OCI-LY1 (cell line): ENCODE measurements around the gene TIMM23B.
"Not testable (repeated sequence)": the region's sequence is repeated elsewhere in the genome, so short reads cannot be mapped to it uniquely, and the experiment has no call there.

ENCODE experiments used
- H2AFZ ChIP-seq: fragments of 200-600 bp; sonication (generic), shearing (Covaris generic); 2 replicates; pipeline ENCODE4 v1.6.0; 2014; ENCODE audit warnings: antibody characterized with exemption, mild to moderate bottlenecking, low read length
- H3F3A ChIP-seq: fragments of 200-600 bp; sonication (generic), shearing (Covaris generic); 2 replicates; pipeline ENCODE4 v1.6.0; 2014; ENCODE audit warnings: mild to moderate bottlenecking, antibody characterized with exemption, low read length, moderate library complexity; ENCODE audit not compliant: insufficient read depth
- H3K27ac ChIP-seq: fragments of 200-600 bp; sonication (generic); 2 replicates; pipeline ENCODE4 v1.5.1; 2014; ENCODE audit warnings: low read length, mixed run types, mild to moderate bottlenecking, low read depth; ENCODE audit not compliant: poor library complexity, severe bottlenecking
- H3K27me3 ChIP-seq: fragments of 200-600 bp; sonication (generic); 2 replicates; pipeline ENCODE4 v1.6.0; 2014; ENCODE audit warnings: antibody characterized with exemption, mild to moderate bottlenecking, low read length, moderate library complexity; ENCODE audit not compliant: insufficient read depth
- H3K36me3 ChIP-seq: fragments of 200-600 bp; sonication (generic); 2 replicates; pipeline ENCODE4 v1.6.1; 2014; ENCODE audit warnings: mild to moderate bottlenecking, antibody characterized with exemption, low read length, moderate library complexity, mixed read lengths; ENCODE audit not compliant: insufficient read depth
- H3K4me1 ChIP-seq: fragments of 200-600 bp; sonication (generic); 2 replicates; pipeline ENCODE4 v1.5.1; 2014; ENCODE audit warnings: mild to moderate bottlenecking, low read length, moderate library complexity; ENCODE audit not compliant: insufficient read depth, severe bottlenecking
- H3K4me2 ChIP-seq: fragments of 200-600 bp; sonication (generic), shearing (Covaris generic); 2 replicates; pipeline ENCODE4 v1.6.1; 2014; ENCODE audit warnings: low read length
- H3K4me3 ChIP-seq: fragments of 200-600 bp; sonication (generic); 2 replicates; pipeline ENCODE4 v1.5.1; 2014; ENCODE audit warnings: low read length, low read depth, mild to moderate bottlenecking, mixed read lengths; ENCODE audit not compliant: poor library complexity, severe bottlenecking
- H3K79me2 ChIP-seq: fragments of 200-600 bp; shearing (Covaris generic); 2 replicates; pipeline ENCODE4 v1.6.1; 2016; ENCODE audit warnings: mixed run types, low read length, mixed read lengths; ENCODE audit not compliant: insufficient read depth
- H3K9ac ChIP-seq: fragments of 200-600 bp; sonication (generic), shearing (Covaris generic); 2 replicates; pipeline ENCODE4 v1.6.1; 2014; ENCODE audit warnings: mild to moderate bottlenecking, low read length, mixed read lengths
- H3K9me2 ChIP-seq: fragments of 200-600 bp; sonication (generic), shearing (Covaris generic); 2 replicates; pipeline ENCODE4 v1.6.1; 2014; ENCODE audit warnings: low read depth, mild to moderate bottlenecking, low read length, mixed read lengths
- H3K9me3 ChIP-seq: fragments of 200-600 bp; shearing (Covaris generic); 2 replicates; pipeline ENCODE4 v1.6.1; 2014; ENCODE audit warnings: low read length, mixed read lengths
- H4K20me1 ChIP-seq: fragments of 200-600 bp; sonication (generic), shearing (Covaris generic); 2 replicates; pipeline ENCODE4 v1.6.0; 2016; ENCODE audit warnings: mild to moderate bottlenecking, low read length; ENCODE audit not compliant: insufficient read depth

TIMM23B gene

DNA sequence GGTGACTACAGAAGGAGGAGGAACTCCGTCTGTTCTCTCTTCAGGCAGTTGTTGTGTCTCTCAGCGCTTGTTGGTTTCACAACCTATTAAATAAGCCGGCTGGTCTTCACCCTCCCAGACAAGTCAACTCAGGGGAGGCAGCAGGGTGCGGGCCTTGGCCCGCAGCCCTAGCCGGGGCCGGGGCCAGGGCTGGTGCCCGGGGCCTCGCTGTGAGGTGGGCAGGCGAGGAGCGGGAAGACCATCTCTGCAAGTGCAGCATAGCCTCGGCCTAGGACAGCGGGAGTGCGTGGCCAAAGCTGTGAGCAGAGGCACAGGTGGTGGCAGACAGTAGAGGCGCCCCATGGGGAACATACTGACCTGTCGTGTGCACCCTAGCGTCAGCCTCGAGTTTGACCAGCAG, 46.5 kb downstream of the TIMM23B start, which contains the start of gene AGAP6:
TSS of gene AGAP6 (plus strand) at position 31 of the 400 bp plus-strand sequence. CDS start at position 341, 310 bp downstream.
- not testable (repeated sequence) for H3K4me2 ChIP-seq, H3K27me3 ChIP-seq, H3K79me2 ChIP-seq

DNA sequence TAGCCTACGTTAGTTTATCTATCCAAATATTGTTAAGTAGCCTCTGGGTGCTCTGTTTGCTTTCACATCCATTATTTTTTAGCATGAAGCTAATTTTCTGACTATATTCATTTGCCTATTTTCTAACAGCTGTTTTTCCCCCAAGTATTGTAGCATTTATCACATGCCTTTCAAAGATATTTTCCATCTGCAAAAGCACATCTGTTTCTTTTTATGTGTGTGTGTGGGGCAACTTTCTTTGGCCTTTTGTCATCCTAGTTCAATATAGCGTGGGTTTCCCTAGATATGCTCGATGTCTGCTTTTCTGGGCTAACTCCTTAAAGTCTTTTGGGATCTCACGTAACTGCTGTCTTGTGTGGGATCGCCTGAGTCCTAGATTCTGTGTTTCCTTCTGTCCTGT, 53.5 kb downstream of the TIMM23B start:
- not testable (repeated sequence) for H3K79me2 ChIP-seq, H4K20me1 ChIP-seq, H3K36me3 ChIP-seq, H3K4me2 ChIP-seq, H3K4me1 ChIP-seq, H3K9ac ChIP-seq, H3K27ac ChIP-seq, H3K9me2 ChIP-seq, H3K9me3 ChIP-seq, H2AFZ ChIP-seq, H3K27me3 ChIP-seq, H3K4me3 ChIP-seq, H3F3A ChIP-seq

More for the DNA sequence above, 46.5 kb downstream of the TIMM23B start, which contains the start of gene AGAP6:
- H2AFZ ChIP-seq, H3K4me3 ChIP-seq, H3K4me1 ChIP-seq, H3K27ac ChIP-seq, H3K9ac ChIP-seq, H3K36me3 ChIP-seq, H3K9me2 ChIP-seq, H4K20me1 ChIP-seq, H3K9me3 ChIP-seq, H3F3A ChIP-seq: not testable (repeated sequence)

DNA sequence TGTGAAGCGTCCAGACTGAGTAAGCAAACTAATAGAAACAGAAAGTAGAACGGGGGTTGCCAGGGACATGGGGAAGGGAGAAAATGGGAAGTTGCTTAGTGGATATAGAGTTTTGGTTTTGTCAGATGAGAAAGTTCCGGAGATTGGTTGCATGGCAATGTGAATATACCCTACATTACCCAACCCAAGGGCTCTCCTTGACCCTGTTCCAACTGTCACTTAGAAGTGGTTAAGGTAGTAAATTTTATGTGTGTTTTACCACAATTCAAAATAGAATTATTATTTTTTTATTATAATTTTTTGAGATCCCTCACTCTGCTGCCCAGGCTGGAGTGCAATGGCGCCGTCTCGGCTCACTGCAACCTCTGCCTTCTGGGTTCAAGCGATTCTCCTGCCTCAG, 72.2 kb downstream of the TIMM23B start:
- H3K4me2 ChIP-seq, H3K36me3 ChIP-seq, H3K9ac ChIP-seq, H3K4me1 ChIP-seq, H3F3A ChIP-seq, H3K9me2 ChIP-seq, H3K27ac ChIP-seq, H3K79me2 ChIP-seq, H3K4me3 ChIP-seq, H4K20me1 ChIP-seq, H2AFZ ChIP-seq, H3K9me3 ChIP-seq, H3K27me3 ChIP-seq: not testable (repeated sequence)

DNA sequence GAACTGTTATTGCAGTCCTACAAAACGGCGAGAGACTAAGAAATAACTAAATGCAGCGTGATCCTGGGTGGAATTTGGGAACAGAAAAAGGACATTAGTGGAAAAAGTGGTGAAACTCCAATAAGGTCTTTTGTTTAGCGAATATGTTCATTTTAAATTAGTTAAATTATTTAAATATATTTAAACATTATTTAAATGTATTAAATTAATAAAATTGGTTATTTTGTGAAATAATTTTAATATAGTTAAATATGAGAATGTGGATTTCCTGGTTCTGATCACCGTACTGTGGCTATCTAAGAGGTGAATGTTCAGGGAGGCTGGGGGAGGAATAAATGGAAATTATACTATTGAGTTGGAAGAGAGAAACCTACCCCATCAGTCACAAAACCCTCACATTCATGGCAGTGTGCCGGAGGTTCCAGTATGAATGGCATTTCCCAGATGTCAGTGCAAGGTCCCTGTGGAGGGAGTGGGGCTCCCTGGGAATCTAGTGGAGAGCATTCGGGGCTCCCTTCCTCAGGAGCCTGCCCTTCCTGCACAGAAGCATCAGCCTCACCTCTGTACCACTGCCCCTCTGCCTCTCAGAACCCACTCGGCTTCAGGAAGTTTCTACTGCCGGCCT, 73.9 kb downstream of the TIMM23B start:
- H3F3A ChIP-seq, H3K4me3 ChIP-seq, H3K27me3 ChIP-seq, H3K9me3 ChIP-seq, H3K4me2 ChIP-seq, H4K20me1 ChIP-seq, H2AFZ ChIP-seq, H3K36me3 ChIP-seq, H3K79me2 ChIP-seq, H3K4me1 ChIP-seq, H3K9me2 ChIP-seq, H3K9ac ChIP-seq, H3K27ac ChIP-seq: not testable (repeated sequence)

DNA sequence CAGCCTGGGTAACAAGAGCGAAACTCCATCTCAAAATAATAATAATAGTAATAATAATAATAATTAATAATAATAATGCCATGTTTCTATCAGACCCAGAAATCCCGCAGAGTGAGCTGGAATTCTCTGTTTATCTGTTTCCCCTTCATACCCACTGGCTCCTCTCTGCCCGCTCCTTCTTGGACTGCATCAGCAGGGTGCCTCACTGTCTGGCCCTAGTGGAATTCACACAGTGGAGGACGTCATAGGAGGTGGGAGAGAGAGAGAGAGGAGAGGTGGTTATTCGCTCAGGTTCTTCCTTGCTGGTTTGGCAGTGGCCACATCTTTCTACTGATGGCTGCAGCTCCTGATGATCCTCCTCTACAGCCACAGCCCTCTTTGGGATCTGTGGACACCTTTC, 75.1 kb downstream of the TIMM23B start:
- H2AFZ ChIP-seq, H3K4me3 ChIP-seq, H3K4me1 ChIP-seq, H4K20me1 ChIP-seq, H3F3A ChIP-seq, H3K27ac ChIP-seq, H3K9me2 ChIP-seq, H3K4me2 ChIP-seq, H3K36me3 ChIP-seq, H3K9me3 ChIP-seq, H3K79me2 ChIP-seq, H3K9ac ChIP-seq, H3K27me3 ChIP-seq: not testable (repeated sequence)

DNA sequence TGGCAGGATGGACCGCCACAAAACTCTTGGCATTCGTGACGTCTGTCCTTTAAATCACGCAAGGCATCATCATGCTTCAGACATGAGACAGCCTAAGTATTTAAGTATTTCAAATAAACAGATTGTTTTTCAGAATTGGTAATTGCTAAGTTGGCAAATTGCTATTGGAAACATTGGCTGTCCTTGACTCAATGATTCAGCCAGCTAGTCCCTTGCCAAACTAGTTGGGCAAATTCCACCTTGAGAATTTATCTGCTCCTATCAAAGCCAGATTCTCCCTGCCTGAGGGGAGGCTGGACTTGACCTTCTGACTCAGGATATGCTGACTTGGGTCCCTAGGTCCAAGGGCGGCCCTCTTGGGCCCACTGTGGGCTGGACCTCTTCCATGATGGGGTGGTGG, 75.8 kb downstream of the TIMM23B start:
- not testable (repeated sequence) for H3F3A ChIP-seq, H3K27me3 ChIP-seq, H3K9ac ChIP-seq, H3K4me2 ChIP-seq, H3K27ac ChIP-seq, H3K9me2 ChIP-seq, H2AFZ ChIP-seq, H3K79me2 ChIP-seq, H3K9me3 ChIP-seq, H3K4me3 ChIP-seq, H3K4me1 ChIP-seq, H4K20me1 ChIP-seq, H3K36me3 ChIP-seq

DNA sequence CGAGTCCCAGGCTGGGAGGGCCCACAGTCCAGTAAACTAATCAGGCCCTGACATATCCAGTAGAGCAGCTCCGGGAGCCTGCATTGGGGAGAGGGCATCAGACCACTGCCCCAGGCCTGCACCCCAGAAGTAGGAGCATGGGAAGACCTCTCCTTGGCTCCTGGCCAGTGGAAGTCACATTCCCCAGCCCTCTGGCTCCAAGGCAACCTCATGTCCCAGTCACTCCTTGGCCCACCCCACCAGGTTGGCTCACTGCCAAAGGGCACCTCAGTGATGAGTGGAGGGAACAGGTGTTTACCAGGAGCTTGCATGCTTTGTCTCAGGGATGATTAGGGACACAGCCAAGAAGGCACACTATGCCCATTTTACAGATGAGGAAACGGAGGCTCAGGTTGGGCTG, 77.4 kb downstream of the TIMM23B start:
- H2AFZ ChIP-seq, H3K27me3 ChIP-seq, H3K36me3 ChIP-seq: not testable (repeated sequence)

DNA sequence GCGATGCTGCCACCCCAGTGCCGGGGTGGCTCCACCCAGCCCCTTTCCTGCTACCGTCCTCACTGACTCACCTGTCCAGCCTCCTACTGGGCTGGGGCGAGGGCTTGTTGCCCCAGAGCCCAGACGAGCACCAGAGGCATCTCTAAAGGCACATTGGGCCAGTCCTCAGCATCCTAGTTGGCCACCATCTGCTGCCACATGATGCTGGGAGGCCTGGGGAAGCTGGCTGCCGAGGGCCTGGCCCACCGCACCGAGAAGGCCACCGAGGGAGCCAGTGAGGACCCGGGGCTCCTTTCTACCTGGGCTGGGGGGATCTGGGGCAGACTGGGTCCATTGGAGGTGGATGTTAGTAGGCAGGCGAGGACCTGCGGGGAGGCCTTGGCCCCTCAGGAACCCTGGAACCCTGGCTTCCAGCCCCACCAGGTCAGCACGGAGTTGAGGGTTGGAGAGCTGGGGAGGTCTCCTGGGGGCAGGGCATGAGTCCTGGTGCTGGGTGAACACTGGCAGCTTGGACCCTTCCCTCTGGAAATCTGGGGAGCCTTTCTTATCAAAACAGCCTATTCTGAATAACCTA, 78.7 kb downstream of the TIMM23B start:
- not testable (repeated sequence) for H4K20me1 ChIP-seq, H3K9ac ChIP-seq, H3K27me3 ChIP-seq, H3F3A ChIP-seq, H3K79me2 ChIP-seq, H3K4me2 ChIP-seq, H3K36me3 ChIP-seq, H3K4me3 ChIP-seq, H3K27ac ChIP-seq, H2AFZ ChIP-seq, H3K9me3 ChIP-seq, H3K4me1 ChIP-seq, H3K9me2 ChIP-seq

More for the DNA sequence above, 77.4 kb downstream of the TIMM23B start:
- H3K9ac ChIP-seq, H3F3A ChIP-seq, H3K4me1 ChIP-seq, H3K4me3 ChIP-seq, H4K20me1 ChIP-seq, H3K4me2 ChIP-seq, H3K79me2 ChIP-seq, H3K27ac ChIP-seq, H3K9me3 ChIP-seq, H3K9me2 ChIP-seq: not testable (repeated sequence)
